ENCODE results near the gene STPG4. TPM values are rescaled to one million over a fixed set of nuclear protein-coding genes. Genes with fewer than 3 reads are reported as not detected.

Gene STPG4
- total and polyA plus RNA-seq, 2 of the 8 experiments (the other 6 are each of a cell fraction or from before 2014, with no cell fraction given), result 0.28 TPM; not detected in 1

DNA sequence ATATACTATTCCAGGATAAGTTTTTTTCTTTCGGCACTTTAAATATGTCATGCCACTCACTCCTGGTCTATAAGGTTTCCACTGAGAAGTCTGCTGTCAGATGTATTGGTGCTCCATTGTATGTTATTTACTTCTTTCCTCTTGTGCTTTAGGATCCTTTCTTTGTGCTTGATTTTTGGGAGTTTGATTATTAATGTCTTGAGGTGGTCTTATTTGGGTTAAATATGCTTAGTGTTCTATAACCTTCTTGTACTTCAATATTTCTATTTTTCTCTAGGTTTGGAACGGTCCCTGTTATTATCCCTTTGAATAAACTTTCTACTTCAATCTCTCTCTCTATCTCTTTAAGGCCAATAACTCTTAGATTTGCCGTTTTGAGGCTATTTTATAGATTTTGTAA, 28.3 kb downstream of the STPG4 start:
- Histone ChIP-seq H2AFZ (ENCODE audit: low read length) (no peak overlapping the region), H3K9ac (replicated peaks in 1 of 4; ENCODE audit: extremely low read depth in 1 of 4, low read depth in 3 of 4, low read length in 3 of 4) (no peak overlapping the region), H3K4me1 (replicated peaks in 1 of 4; ENCODE audit: control insufficient read depth in 3 of 4, insufficient read depth in 4 of 4, low read length in 3 of 4) (peaks cover 0 to 13% (median 3%) of the 10 kb centered on the region in 4 experiments; a peak in 6 of 7 replicates), H3K56ac (replicated peaks; ENCODE audit: insufficient read length, low read depth, low read length) (no peak overlapping the region), H4K8ac (ENCODE audit: extremely low read depth, insufficient read depth, low read length) (no peak overlapping the region), H3K9me3 (ENCODE audit: insufficient read depth in 2 of 2, low read depth in 1 of 2, low read length in 1 of 2) (no peaks in the 10 kb centered on the region; a peak in 1 of 4 replicates), H3K4ac (replicated peaks; ENCODE audit: insufficient read length, low read depth, low read length) (no peak overlapping the region), H3K27ac (ENCODE audit: low read depth, low read length) (no peak overlapping the region), H2BK120ac (replicated peaks; ENCODE audit: low read depth, low read length) (no peak overlapping the region), H3K23me2 (ENCODE audit: low read depth, low read length) (no peaks in the 10 kb centered on the region), H3K23ac (ENCODE audit: insufficient read length) (no peak overlapping the region), H3K14ac (ENCODE audit: insufficient read length) (no peak overlapping the region), H4K91ac (replicated peaks; ENCODE audit: insufficient read length, low read length) (no peak overlapping the region), H2BK15ac (ENCODE audit: low read length) (no peak overlapping the region), H4K20me1 (replicated peaks in 1 of 2; ENCODE audit: control insufficient read depth in 1 of 2, insufficient read depth in 2 of 2, low read length in 2 of 2) (no peaks in the 10 kb centered on the region), H3K18ac (ENCODE audit: extremely low read depth, low read length) (no peak overlapping the region), H4K5ac (ENCODE audit: insufficient read length, low read depth, low read length) (no peak overlapping the region), H3K4me2 (ENCODE audit: insufficient read depth in 1 of 2, low read depth in 2 of 2, low read length in 2 of 2) (no peak overlapping the region), H3K27me3 (replicated peaks in 1 of 4; ENCODE audit: control insufficient read depth in 3 of 4, extremely low read depth in 1 of 4, insufficient read depth in 3 of 4, low read length in 3 of 4) (no peaks in the 10 kb centered on the region; a peak in 2 of 7 replicates), H2BK12ac (ENCODE audit: low read depth, low read length) (no peak overlapping the region), H3K4me3 (ENCODE audit: extremely low read depth in 1 of 4, insufficient read depth in 2 of 4, low read depth in 3 of 4, low read length in 4 of 4) (no peak overlapping the region), H2AK5ac (ENCODE audit: low read depth, low read length) (no peak overlapping the region), H3K36me3 (ENCODE audit: control insufficient read depth in 2 of 4, insufficient read depth in 4 of 4, low read length in 3 of 4) (no peaks in the 10 kb centered on the region), H2BK20ac (ENCODE audit: low read length) (no peak overlapping the region), H3K79me1 (ENCODE audit: low read depth, low read length) (no peaks in the 10 kb centered on the region), H2BK5ac (ENCODE audit: low read depth, low read length) (no peak overlapping the region), H3K79me2 (ENCODE audit: control insufficient read depth in 1 of 2, insufficient read depth in 2 of 2, low read length in 2 of 2) (no peaks in the 10 kb centered on the region)
- no peak for FAIRE-seq
- 72% methylated on average over 3 of the region's 3 CpGs; no CpG with 5 or more reads in 1 of the 2 experiments for WGBS, 2 experiments (ENCODE audit: extremely low coverage in 1 of 2, insufficient coverage in 1 of 2, insufficient read length in 1 of 2, insufficient replicate concordance in 2 of 2, low coverage in 1 of 2, low lambda C conversion rate in 2 of 2, missing lambda C conversion rate in 1 of 2)
- TF ChIP-seq SP1 (IDR thresholded peaks at IDR 0.05; ENCODE audit: low read depth, low read length) (no peak), RXRA (IDR thresholded peaks at IDR 0.05; ENCODE audit: insufficient read depth, low read depth, low read length) (no peak), NANOG (IDR thresholded peaks at IDR 0.05; ENCODE audit: insufficient read depth, low read depth, low read length, poor library complexity, severe bottlenecking) (no peak), EZH2 (IDR thresholded peaks at IDR 0.05; ENCODE audit: low read depth, low read length, severe bottlenecking) (no peak), CREB1 (IDR thresholded peaks at IDR 0.05) (no peak)
- CTCF ChIA-PET (ENCODE audit: partially characterized antibody), result interaction anchor here (0.6 to 5.3 kb wide), 11 partner anchors 10 to 274 kb away, joined by 3 to 41 read pairs (median 4); no protein-coding TSS in a partner anchor
- POLR2A ChIA-PET (ENCODE audit: partially characterized antibody), result no interaction called here
- DNase-seq (ENCODE audit: low read depth in 1 of 2, low spot score in 2 of 2), result no peak

Measured in H1 (cell line).